GM19193 (cell line): ENCODE data around the gene TPTE2.
"Not testable (repeated sequence)": the region's sequence is repeated elsewhere in the genome, so short reads cannot be mapped to it uniquely, and the experiment has no call there.

Experiments used
- POLR2A ChIP-seq: IDR thresholded peaks from 4 replicates; pipeline ENCODE4 v1.6.1; 2011; ENCODE audit not compliant: insufficient read depth, insufficient read length; ENCODE audit errors: extremely low read depth

Gene TPTE2

GRCh38 chr13:19561127-19561582, at the start of gene TPTE2:
Gene TPTE2, minus strand, starts transcription at chr13:19561532. Its CDS starts 58,298 bp downstream, at chr13:19503234.
- TF ChIP-seq POLR2A, result not testable (repeated sequence)

GRCh38 chr13:19607523-19608078, 46.3 kb upstream of the TPTE2 start:
- no peak for TF ChIP-seq POLR2A

DNA sequence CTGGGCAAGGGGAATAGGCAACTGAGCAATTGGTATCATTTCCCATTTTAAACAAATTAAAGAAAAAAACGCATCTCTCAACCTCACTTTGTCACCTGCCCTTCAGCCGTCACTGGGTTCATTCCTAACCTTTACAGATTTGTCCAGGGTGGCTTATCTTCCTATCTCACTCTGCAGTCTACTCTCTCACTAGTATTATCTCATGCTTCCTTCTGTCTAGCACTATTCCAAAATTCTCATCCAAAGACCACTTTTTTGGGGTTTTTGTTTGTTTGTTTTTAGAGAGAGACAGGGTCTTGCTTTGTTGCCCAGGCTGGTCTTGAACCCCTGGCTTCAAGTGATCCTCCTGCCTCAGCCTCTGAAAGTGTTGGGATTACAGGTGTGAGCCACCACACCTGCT, 45.4 kb upstream of the TPTE2 start:
- TF ChIP-seq POLR2A, result no peak

- no peak for TF ChIP-seq POLR2A
Measured at GRCh38 chr13:19606152-19606551, 44.8 kb upstream of the TPTE2 start.

- no peak for TF ChIP-seq POLR2A
Measured at GRCh38 chr13:19605161-19605955, 44.0 kb upstream of the TPTE2 start.

DNA sequence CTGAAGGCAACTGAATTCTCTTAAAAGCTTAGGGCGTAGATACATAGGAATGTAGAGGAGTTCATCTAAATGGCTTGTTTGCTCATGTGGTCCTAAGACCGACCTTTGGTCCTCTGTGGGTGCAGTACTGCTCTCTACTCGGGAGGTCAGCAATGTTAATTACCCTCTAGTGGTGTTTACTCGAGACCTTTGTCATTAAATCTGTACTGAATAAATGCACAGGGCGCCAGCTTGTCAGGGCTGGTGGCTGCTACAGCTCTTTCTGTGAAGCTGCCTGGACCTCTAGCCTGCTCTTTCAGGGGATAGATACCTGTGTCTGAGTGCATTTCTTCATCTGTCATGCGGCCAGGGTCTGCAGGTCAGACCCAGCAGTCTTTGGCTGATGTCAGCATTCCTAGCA, 43.0 kb upstream of the TPTE2 start:
- TF ChIP-seq POLR2A, result no peak

- peak; percentile 75 for TF ChIP-seq POLR2A
Measured at GRCh38 chr13:19601749-19602725, 40.7 kb upstream of the TPTE2 start.

- TF ChIP-seq POLR2A, result no peak
Measured at GRCh38 chr13:19597523-19597922, 36.2 kb upstream of the TPTE2 start.

DNA sequence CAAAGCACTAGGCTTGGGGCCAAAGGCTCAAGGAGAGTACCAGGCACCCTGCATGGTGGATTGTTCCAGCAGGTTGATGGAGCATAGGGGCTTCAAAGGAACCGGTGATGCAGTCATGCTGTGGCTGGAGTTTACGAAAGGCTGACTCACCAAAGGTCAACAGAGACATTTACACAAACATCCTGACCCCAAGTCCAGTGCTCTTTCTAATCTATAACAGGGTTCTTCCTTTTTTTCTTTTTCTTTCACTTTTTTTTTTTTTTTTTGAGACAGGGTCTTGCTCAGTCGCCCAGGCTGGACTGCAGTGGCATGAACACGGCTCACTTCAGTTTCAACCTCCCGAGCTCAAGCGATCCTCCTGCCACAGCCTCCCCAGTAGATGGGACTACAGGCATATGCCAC, 35.6 kb upstream of the TPTE2 start:
- TF ChIP-seq POLR2A, result no peak

- no peak for TF ChIP-seq POLR2A
Measured at GRCh38 chr13:19596086-19596485, 34.8 kb upstream of the TPTE2 start.

DNA sequence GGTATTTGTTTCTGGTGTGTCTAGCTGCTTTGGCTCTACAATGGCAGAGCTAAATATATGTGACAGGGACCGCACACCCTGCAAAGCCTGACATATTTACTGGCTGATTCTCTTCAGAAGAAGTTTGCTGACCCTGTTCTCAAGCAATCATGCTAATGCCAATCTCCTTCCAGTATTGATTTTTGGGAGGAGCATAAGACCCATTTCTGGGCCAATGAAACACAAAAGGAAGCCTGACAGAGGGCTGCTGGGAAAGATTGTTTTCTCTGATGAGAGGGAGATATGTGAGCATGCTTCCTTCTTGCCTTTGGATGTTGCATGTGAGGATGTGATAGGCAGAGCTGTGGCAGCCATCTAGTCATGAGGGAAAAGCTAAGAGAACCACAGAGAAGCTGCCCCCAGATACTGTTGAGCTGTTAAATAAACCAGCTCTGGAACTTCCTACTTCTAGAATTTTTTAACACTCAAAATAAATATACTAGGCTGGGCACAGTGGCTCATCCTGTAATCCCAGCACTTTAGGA, 31.4 kb upstream of the TPTE2 start:
- TF ChIP-seq POLR2A, result no peak

DNA sequence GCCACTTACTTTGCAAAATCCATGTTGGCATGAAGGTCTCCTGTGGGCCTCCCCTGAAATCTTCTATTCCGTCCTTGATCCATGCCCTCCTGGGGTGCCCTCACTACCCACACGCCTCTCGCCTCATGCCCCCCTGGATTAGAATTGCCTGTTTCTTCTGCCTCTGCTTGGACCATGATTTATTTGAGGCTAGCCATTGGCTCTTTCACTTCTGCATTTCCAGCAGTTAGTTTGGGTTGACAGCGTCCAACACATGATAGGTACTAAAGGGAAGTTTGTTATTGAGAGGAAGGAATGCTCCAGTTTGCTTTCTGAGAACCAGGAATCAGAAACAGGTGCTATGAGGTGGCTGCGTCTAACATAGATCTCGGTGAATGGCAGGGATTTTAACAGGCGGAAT, 30.5 kb upstream of the TPTE2 start:
- TF ChIP-seq POLR2A, result no peak

GRCh38 chr13:19590423-19590822, 29.1 kb upstream of the TPTE2 start:
- TF ChIP-seq POLR2A, result no peak

- no peak for TF ChIP-seq POLR2A
Measured at GRCh38 chr13:19589312-19589711, 28.0 kb upstream of the TPTE2 start.
